GM18870 (cell line): Measurements from ENCODE around the gene ADSS1.

ENCODE experiments used
- ATAC-seq: cut with Tn5 transposase; IDR thresholded peaks from one replicate; pipeline ENCODE4 v1.9.1; 2021; ENCODE audit warnings: moderate library complexity; ENCODE audit not compliant: unreplicated experiment

ADSS1 gene

DNA sequence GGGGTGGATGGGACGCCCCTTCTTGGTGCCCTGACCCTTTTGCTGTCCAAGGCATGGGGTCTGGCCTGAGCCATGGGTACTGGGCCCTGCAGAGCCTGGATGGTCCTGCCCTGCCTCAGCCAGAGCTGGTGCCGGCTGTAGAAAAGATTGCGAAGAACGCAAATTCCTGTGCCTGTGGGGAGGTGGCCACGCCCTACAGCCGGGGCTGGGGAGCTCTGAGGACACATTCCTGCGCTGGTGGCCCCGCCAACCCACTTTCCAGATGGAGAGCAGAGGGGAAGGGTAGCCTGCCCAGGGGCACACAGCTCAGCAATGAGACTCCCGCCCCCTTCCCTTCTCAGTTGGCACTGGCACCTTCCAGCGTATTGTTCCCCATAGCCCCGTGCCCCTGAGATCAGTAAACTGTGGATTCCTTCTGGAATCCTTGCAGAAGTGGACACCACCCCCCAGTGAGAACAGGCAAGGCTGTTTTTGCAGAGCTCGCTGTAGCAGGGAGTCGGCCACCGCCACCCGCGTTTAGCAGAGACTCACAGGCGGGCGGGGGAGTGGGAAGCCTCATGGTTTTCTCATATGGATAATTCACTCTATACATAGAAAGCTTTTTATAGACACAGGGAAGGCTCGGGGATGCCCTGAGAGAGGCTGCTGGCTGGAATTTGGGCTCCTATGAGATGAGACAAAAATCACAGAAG, 26.0 kb upstream of the ADSS1 start:
- no peak for ATAC-seq

DNA sequence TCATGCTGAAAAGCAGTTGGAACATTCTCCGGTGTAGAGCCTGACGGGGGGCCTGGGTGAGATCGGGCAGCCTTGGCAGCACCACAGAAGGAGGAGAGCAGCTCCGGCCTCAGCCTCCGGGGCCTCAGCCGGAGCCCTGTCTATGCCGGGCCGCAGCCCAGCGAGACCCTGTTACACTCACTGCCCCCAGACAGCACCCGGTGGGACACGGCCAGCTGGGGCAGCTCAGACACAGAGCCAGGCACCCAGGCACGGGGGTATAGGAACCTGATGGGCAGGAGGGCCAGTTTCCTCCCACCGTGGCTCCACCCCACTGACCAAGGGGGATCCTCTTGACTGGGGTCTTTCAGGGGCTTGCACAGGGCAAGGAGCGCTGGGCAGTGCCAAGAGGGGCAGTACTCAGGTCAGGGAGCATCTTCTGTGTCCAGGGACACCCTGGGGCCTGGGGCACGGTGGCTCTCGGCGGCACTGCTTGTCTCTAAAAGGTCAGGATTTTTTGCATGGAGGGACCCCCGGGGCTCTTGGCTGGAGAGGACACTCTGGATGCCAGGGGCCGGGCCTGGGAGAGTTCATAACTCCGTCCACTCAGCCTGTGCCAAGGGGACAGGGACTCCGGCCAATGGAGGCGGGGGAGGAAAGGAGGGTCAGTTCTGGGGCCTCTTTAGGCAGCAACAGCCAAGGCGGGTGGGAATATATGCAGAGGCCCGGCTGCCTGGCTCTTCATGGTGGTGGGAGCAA, 25.2 kb upstream of the ADSS1 start:
- ATAC-seq = no peak

DNA sequence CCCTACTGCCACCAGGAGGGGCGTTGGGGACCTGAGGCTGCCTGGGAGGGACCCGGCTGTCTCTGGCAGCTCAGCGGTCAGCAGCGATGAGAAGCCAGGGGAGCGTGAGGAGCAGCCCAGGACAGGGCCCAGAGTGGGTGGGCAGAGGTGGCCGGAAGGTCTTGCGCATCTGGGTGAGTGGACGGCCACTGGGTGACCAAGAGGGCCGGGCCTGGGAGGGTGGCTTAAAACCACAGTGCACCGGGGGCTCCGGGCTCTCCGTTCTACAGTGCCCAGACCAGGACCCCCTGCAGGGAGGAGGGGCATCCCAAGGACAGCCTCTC, 24.6 kb upstream of the ADSS1 start:
- no peak for ATAC-seq

DNA sequence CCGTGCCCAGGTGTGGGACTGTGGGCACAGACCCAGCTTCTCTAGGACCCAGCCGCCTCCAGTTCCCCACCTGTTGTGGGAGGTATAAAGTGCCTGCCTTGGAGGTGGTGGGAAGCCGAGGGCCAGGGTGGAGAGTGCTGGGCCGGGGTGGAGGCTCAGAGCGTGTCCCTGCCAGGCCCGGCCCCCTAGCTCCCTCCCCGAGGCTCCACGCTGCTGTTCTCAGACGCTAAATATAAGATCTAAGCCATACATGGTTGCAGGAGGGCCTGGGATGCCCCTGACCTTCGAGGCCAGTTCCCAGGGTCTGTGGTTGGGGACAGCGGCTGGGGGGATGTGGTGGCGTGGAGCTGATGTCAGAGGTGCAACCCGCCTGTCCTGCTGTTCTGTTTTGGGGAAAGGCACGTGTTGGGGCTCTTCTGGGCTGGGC, 23.8 kb upstream of the ADSS1 start:
- no peak for ATAC-seq

DNA sequence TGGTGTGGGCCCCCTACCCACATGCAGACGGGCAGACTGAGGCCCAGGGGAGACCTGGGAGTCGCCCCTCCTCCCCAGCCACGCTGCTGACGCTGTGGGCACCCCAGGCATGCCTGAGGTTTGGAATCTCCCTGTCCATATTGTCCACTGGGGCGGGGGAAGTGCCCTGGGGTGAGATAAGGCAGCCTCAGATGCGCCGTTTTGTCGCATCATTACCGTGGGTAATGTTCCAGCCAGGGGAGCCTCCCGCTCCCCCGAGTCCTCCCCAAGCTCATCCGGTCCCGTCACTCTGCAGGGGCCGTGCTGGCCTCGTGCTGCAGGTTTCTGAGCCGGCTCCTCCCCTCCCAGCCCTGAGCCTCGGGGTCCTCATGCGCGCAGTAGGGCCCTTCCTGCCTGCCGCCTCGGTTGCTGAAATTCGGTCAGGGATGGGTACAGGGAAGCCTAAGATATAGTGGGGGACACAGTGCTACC, 23.2 kb upstream of the ADSS1 start:
- ATAC-seq = no peak

DNA sequence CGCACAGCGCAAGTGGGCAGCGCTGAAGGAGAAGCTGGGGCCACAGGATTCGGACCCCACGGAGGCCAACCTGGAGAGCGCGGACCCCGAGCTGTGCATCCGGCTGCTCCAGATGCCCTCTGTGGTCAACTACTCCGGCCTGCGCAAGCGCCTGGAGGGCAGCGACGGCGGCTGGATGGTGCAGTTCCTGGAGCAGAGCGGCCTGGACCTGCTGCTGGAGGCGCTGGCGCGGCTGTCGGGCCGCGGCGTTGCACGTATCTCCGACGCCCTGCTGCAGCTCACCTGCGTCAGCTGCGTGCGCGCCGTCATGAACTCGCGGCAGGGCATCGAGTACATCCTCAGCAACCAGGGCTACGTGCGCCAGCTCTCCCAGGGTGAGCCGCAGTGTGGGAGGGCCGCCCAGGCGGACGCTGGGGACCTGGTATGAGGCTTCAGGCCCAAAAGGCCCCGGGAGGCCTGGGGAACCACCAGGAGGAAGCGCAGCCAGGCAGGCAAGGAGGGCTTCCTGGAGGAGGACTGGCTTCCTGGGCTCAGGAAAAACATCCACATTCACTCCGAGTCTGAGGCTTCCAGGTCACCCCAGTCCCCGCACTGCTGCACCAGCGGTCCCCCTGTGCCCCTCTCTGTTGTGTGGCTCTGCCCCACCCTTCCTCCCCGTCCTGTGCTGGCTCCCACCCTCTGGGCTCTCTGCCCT, 22.5 kb upstream of the ADSS1 start:
- no peak for ATAC-seq

DNA sequence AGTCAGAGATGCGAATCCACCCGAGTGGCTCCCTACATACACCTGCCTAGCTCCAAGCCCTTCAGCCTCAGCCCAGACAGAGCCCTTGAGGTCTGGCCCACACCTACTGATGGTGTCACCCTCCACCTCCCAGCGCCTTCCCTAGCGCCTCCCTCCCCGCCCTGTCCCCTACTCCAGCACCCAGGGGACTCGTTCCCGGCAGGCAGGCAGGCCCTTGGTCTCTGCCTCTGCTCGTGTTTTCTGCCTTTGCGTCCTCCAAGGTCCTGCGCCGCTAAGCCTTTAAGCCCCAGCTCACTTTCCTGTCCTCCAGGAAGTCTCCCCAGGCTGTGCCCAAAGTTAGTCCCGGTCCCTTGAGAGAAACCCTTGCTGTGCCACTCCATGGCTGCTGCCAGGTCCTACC, 21.9 kb upstream of the ADSS1 start:
- ATAC-seq = no peak

DNA sequence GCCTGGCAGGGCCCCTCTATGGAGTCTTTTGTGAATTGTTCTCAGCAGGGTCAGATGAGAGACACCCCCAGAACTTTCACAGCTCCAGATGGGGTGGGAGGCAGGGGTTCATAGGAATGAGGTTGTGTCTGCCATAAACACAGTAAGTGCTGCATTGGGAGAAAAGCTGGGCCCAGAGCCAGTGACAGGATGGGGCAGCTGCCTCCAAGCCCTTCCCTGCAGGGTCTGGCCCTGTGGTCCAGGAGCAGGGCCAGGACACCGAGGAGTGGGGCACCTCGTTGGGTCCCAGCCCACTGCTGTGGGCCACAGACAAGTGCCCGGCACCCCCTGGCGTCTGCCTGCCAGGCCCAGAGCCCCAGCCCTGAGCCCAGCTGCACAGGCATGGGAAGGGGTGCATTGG, 21.4 kb upstream of the ADSS1 start:
- no peak for ATAC-seq

DNA sequence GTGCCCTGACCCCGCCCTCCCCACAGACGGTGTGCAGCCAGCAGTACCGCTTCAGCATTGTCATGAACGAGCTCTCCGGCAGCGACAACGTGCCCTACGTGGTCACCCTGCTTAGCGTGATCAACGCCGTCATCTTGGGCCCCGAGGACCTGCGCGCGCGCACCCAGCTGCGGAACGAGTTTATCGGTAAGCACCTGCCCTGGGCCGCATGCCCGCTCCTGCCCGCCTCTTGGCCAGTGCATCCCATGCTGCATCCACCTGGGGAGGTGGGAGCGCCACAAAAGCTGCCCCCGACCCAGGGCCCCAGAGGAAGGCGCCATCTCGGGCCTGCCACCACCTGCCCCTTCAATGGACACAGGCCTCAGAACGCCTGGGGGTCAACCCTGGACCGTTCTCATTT, 20.8 kb upstream of the ADSS1 start:
- ATAC-seq = no peak

DNA sequence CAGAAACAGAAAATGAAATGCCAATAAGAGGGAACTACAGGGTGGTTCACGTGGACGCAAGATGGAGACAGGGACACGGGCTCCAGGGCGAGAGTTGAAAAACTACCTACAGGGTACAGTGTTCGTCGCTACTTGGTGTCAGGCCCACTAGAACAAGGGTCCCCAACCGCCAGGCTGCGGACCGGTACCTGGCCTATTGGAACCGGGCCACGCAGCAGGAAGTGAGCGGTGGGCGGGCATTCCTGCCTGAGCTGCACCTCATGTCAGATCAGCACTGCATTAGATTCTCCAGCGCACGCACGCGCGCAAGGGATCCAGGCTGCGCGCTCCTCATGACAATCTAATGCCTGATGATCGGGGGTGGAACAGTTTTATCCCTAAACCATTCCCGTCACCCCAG, 19.8 kb upstream of the ADSS1 start:
- ATAC-seq = no peak

DNA sequence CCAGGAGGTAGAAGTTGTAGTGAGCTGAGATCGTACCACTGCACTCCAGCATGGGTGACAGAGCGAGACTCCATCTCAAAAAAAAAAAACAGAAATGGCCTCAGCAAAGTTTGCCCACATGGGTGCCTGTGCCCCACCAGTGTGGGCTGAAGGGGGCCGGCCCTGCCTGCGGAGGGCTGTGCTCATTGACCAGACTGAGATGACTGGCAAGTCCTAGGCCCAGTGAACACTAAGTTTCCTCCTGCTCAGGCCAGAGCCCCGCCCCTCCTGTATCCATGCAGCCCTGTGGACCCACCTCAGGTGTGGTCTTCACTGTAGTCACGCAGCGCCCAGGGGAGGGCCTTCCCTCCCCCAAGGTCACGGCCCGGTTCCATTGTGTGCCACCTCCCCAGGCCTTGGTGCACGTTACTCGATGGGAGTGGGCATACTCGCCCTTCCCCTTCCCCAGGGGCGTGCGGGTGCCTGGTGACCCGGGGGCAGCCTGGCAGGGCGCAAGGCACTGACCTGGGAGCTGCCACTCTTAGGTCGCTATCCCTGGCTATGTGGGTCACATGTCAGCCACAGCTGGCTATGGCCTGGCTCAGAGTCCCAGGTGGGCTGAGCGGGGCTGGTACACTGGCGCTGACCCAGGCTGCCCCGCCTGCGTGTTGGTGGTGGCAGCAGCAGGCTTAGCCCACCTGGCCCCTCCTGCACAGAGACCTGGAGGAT, 18.5 kb upstream of the ADSS1 start:
- no peak for ATAC-seq

DNA sequence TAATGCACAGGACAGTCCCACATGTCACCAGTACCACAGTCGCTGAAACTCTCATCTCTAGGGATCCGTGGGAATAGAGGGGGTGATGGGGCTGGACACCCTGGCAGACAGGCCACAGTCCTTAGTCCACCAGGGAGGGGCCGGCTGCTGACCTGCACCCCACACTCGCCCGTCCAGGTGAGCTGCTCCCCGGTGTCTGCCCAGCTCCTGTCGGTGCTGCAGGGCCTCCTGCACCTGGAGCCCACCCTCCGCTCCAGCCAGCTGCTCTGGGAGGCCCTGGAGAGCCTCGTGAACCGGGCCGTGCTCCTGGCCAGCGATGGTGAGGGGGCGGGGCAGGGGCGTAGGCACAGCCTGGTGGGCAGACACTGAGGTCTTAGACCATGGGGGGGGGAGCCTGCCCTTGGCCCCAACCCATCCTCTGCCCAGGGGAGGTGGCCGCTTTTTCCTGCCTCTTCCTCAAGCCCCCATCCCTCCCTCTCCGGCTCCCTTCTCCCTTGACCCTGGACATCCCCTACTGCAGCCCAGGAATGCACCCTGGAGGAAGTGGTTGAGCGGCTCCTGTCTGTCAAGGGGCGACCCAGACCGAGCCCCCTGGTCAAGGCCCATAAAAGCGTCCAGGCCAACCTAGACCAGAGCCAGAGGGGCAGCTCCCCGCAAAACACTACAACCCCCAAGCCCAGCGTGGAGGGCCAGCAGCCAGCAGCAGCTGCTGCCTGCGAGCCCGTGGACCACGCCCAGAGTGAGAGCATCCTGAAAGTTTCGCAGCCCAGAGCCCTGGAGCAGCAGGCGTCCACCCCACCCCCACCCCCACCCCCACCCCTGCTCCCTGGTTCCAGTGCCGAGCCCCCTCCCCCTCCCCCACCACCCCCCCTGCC, 17.1 kb upstream of the ADSS1 start:
- no peak for ATAC-seq

DNA sequence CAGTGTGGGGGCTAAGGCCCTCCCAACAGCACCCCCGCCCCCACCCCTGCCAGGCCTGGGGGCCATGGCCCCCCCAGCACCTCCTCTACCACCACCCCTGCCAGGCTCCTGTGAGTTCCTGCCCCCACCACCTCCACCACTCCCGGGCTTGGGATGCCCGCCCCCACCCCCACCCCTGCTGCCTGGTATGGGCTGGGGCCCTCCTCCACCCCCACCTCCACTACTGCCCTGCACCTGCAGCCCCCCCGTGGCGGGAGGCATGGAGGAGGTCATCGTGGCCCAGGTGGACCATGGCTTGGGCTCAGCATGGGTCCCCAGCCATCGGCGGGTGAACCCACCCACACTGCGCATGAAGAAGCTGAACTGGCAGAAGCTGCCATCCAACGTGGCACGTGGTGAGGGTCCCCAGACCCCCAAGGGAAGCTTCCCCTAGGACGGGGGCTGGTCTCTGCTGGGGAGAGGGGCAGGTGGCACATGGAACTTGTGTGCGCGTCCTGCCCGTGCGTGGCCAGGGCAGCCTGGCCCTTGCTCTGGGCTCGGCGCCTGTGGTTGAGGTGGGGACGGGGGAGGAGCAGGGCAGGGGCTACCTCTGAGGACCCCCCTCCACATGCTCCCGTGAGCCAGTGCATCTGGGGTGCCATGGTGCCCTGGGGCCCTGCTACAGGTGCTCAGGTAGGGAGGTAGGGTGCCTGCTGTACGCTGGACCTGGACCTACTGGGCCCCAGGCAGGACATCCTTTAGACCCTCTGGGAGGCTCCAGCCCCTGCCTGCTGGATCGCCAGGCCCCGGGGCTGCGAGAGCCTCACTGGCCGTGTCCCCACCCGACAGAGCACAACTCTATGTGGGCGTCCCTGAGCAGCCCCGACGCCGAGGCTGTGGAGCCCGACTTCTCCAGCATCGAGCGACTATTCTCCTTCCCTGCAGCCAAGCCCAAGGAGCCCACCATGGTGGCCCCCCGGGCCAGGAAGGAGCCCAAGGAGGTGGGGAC, 16.1 kb upstream of the ADSS1 start:
- no peak for ATAC-seq

DNA sequence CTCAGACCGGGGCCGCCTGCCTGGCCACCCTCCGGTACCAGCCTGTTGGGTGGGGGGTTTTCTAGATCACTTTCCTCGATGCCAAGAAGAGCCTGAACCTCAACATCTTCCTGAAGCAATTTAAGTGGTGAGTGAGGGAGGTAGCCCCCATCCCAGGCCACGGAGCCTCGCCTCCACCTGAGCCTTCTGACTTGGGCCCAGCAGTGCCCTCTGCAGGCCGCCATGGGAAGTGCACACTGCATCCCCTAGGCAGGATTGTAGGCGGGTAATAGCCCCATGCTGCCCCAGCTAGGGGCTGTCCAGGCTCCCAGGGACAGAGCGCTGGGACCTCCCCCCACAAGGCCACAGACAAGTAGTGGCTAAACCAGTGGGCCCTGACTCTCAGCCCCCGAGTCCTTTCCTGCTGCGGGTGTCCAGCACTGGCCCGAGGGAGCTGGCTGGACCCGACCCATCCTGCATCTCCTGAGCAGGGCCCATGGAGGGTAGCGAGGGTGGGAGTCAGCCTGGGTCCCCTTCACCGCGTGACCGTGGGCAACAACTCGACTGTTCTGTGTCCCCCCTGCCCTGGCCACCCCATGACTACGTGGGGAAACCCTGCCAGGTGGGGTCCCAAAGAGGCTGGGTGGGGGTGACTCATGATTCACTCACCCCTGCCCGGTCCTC, 15.3 kb upstream of the ADSS1 start:
- no peak for ATAC-seq

DNA sequence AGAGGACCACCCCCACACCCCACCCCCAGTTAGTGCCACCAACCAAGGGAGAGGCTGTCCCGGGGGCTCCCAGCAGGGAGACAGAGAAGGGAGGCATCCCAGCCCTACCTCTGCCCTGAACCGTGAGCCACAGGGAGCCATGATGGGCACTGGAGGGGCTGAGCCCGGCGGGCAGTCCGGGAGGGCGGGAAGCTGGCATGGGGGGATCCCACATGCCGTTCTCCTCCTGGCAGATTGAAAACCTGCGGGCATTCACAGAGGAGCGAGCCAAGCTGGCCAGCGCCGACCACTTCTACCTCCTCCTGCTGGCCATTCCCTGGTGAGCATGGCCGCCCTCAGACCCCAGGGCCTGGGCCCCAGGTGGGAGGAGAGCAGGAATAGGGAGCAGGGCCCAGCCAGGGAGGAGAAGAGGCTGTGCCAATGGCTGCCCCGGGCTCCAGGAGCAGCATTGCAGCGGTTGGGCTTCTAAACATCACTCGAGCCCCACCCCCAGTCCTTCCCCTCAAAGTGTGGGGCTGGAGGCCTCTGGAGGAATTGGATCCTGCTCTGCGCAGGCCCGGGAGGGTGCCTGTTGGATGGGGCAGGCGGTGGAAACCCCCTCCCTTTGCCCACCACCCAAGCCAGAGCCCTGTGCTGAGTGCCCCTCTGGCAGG, 14.5 kb upstream of the ADSS1 start:
- ATAC-seq = no peak

DNA sequence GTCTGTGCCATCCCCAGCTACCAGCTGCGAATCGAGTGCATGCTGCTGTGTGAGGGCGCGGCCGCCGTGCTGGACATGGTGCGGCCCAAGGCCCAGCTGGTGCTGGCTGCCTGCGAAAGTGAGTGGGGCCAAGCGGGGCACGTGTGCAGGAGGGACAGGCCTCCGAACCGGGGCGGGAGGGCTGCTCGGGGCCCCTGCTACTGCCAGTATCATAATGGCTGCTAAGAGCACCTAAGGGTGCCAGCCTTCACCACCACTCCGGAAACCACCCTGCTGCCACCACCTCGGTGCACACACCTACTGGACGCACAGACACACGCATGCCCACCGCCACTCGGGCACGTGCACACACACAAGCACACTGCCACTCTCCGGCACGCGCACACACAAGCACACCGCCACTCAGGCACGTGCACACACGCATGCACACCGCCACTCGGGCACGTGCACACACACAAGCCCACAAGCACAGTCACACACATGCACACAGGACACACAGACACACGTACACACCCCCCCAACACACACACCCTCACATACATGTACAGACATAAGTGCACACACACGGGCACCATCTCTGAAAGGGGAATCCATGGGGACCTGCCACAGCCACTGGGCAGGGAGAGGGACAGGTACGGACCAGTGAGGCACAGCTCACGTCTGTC, 13.8 kb upstream of the ADSS1 start:
- ATAC-seq = no peak

DNA sequence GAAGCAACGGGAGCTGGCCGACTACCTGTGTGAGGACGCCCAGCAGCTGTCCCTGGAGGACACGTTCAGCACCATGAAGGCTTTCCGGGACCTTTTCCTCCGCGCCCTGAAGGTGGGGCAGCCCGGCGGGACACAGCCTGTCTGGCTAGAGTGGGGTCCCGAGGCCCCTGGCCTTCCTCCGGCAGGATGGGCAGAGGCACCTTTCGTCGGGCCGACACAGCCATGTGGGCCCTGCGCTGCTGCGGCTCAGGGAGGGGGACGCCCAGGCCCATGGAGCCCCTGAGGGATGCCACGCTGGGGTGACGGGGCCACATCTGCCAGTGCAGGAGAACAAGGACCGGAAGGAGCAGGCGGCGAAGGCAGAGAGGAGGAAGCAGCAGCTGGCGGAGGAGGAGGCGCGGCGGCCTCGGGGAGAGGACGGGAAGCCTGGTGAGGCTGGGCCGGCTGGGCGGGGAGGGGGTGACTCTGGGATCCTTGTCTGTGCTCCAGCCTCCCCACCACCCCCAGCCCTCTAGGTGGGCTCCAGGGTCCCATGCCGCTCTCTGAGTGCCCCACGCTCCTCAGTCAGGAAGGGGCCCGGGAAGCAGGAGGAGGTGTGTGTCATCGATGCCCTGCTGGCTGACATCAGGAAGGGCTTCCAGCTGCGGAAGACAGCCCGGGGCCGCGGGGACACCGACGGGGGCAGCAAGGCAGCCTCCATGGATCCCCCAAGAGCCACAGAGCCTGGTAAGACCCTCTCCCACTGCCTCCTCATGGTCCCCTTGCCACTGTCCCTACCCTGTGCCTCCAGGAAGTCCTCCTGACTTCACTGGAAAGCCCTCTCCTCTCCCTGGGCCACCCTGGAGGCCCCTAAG, 10.9 kb upstream of the ADSS1 start:
- ATAC-seq = no peak
